Fibroblast of lung (primary cell): ENCODE data around the gene FRAT2. TPM values are rescaled to one million over a fixed set of nuclear protein-coding genes. Genes with fewer than 3 reads are reported as not detected.

Experiments used
- DNase-seq, 2 donors: peaks; one replicate each; pipeline versions ENCODE4 v3.0.0 to v3.0.0-alpha.2; 2010; ENCODE audit warnings: low read depth in 2 of 2
- H2AFZ ChIP-seq: 2 replicates; pipeline ENCODE4 v1.5.1; 2012; ENCODE audit warnings: low read length, control low read depth, inconsistent platforms
- H3K27ac ChIP-seq: 2 replicates; pipeline ENCODE4 v1.5.1; 2011; ENCODE audit warnings: low read length, control low read depth; ENCODE audit not compliant: insufficient read depth
- H3K27me3 ChIP-seq: 2 replicates; pipeline ENCODE4 v1.5.1; 2011; ENCODE audit warnings: mild to moderate bottlenecking, low read length; ENCODE audit not compliant: control insufficient read depth, insufficient read depth
- H3K36me3 ChIP-seq: 2 replicates; pipeline ENCODE4 v1.5.1; 2011; ENCODE audit warnings: low read length; ENCODE audit not compliant: control insufficient read depth, insufficient read depth
- H3K4me1 ChIP-seq: 2 replicates; pipeline ENCODE4 v1.5.1; 2011; ENCODE audit warnings: low read length; ENCODE audit not compliant: control insufficient read depth, insufficient read depth; ENCODE audit errors: extremely low read depth
- H3K4me2 ChIP-seq: 2 replicates; pipeline ENCODE4 v1.5.1; 2011; ENCODE audit warnings: low read length, control low read depth; ENCODE audit not compliant: insufficient read depth; ENCODE audit errors: extremely low read depth
- H3K4me3 ChIP-seq, 4 experiments: fragments of 200-600 bp in 1 of 4; sonication (generic) in 1 of 4; replicated peaks in 1 of 4; 2 replicates each; pipeline ENCODE4 v1.5.1; 2011 to 2016; ENCODE audit warnings: low read length in 4 of 4, low read depth in 3 of 4, mild to moderate bottlenecking in 3 of 4, control low read depth in 2 of 4, inconsistent platforms in 1 of 4, mixed read lengths in 1 of 4; ENCODE audit not compliant: insufficient read depth in 1 of 4; ENCODE audit errors: control extremely low read depth in 1 of 4
- H3K79me2 ChIP-seq: 2 replicates; pipeline ENCODE4 v1.5.1; 2012; ENCODE audit warnings: mild to moderate bottlenecking, low read length, inconsistent platforms; ENCODE audit not compliant: control insufficient read depth, insufficient read depth
- H3K9ac ChIP-seq: 2 replicates; pipeline ENCODE4 v1.5.1; 2011; ENCODE audit warnings: mild to moderate bottlenecking, low read length, control low read depth; ENCODE audit not compliant: insufficient read depth
- H3K9me3 ChIP-seq: 2 replicates; pipeline ENCODE4 v1.5.1; 2012; ENCODE audit warnings: low read depth, low read length; ENCODE audit not compliant: control insufficient read depth, insufficient read depth
- H4K20me1 ChIP-seq: 2 replicates; pipeline ENCODE4 v1.5.1; 2011; ENCODE audit warnings: low read length; ENCODE audit not compliant: control insufficient read depth, insufficient read depth; ENCODE audit errors: extremely low read depth
- CTCF ChIP-seq, 2 donors: IDR thresholded peaks in 1 of 2; conservative IDR thresholded peaks in 1 of 2; 1 replicate in 1 of 2; 2 replicates in 1 of 2; pipeline ENCODE4 v1.5.1; 2011 to 2012; ENCODE audit warnings: low read length in 2 of 2, control low read depth in 1 of 2, inconsistent platforms in 1 of 2, low read depth in 1 of 2, mild to moderate bottlenecking in 1 of 2
- EZH2 ChIP-seq: IDR thresholded peaks from 2 replicates; pipeline ENCODE4 v1.5.1; 2012; ENCODE audit warnings: low read length, control low read depth, mild to moderate bottlenecking; ENCODE audit errors: missing control alignments
- polyA plus RNA-seq, 2 donors: library from polyadenylated mRNA; depleted of rRNA in 1 of 2; stranded (reverse) in 1 of 2; unstranded in 1 of 2; fragments of >200 nt; gene quantifications; 2 replicates each; pipeline ENCODE4 v1.2.1, GENCODE V29; 2011 to 2012; ENCODE audit warnings: missing spikeins in 1 of 2
- total RNA-seq: library from RNA; depleted of rRNA; stranded (reverse); fragments of >200 nt; gene quantifications from 2 replicates; pipeline ENCODE4 v1.2.1, GENCODE V29; 2014

The FRAT2 gene
- total and polyA plus RNA-seq, 2 donors (not counting 1 experiment from before 2014, with no cell fraction given), result 2.0 to 5.3 TPM

- no peaks in the 10 kb centered on the region for H4K20me1 ChIP-seq
- H2AFZ ChIP-seq, result no peak overlapping the region
- no peaks in the 10 kb centered on the region for H3K9me3 ChIP-seq
- H3K36me3 ChIP-seq, result no peaks in the 10 kb centered on the region
- TF ChIP-seq CTCF (conservative IDR thresholded peaks at IDR 0.05 in 1 of 2, IDR thresholded peaks at IDR 0.05 in 1 of 2; ENCODE audit: low read depth in 1 of 2, low read length in 2 of 2) (no peak), EZH2 (no peak)
- H3K9ac ChIP-seq, result no peak overlapping the region
- DNase-seq, result no peak
- H3K27ac ChIP-seq, result no peak overlapping the region
- H3K4me2 ChIP-seq, result no peak overlapping the region
- peaks cover 15% of the 10 kb centered on the region for H3K27me3 ChIP-seq
- H3K79me2 ChIP-seq, result peaks cover 4% of the 10 kb centered on the region
- H3K4me3 ChIP-seq, result no peak overlapping the region
- peaks cover 2% of the 10 kb centered on the region for H3K4me1 ChIP-seq
Measured at GRCh38 chr10:97336446-97336845, 1.9 kb upstream of the FRAT2 start.

GRCh38 chr10:97336006-97336405 is 1.5 kb upstream of the FRAT2 start:
- H3K27me3 ChIP-seq, result peaks cover 15% of the 10 kb centered on the region
- H3K4me3 ChIP-seq, result no peak overlapping the region
- H3K9ac ChIP-seq, result no peak overlapping the region
- no peak overlapping the region for H3K27ac ChIP-seq
- TF ChIP-seq EZH2 (no peak), CTCF (conservative IDR thresholded peaks at IDR 0.05 in 1 of 2, IDR thresholded peaks at IDR 0.05 in 1 of 2; ENCODE audit: low read depth in 1 of 2, low read length in 2 of 2) (no peak)
- H3K79me2 ChIP-seq, result peaks cover 4% of the 10 kb centered on the region
- peaks cover 2% of the 10 kb centered on the region for H3K4me1 ChIP-seq
- H3K9me3 ChIP-seq, result no peaks in the 10 kb centered on the region
- no peak overlapping the region for H3K4me2 ChIP-seq
- no peak for DNase-seq
- no peaks in the 10 kb centered on the region for H3K36me3 ChIP-seq
- H2AFZ ChIP-seq, result no peak overlapping the region
- no peaks in the 10 kb centered on the region for H4K20me1 ChIP-seq

- H3K4me2 ChIP-seq, result peak overlapping the region; percentile 75
- peaks cover 4% of the 10 kb centered on the region for H3K79me2 ChIP-seq
- peak overlapping the region; percentile 100 for H3K9ac ChIP-seq
- peak overlapping the region; percentile 98 for H3K27ac ChIP-seq
- H3K36me3 ChIP-seq, result no peaks in the 10 kb centered on the region
- H3K9me3 ChIP-seq, result no peaks in the 10 kb centered on the region
- DNase-seq, result no peak
- TF ChIP-seq CTCF (conservative IDR thresholded peaks at IDR 0.05 in 1 of 2, IDR thresholded peaks at IDR 0.05 in 1 of 2; ENCODE audit: low read depth in 1 of 2, low read length in 2 of 2) (no peak), EZH2 (no peak)
- H3K4me3 ChIP-seq, result peak overlapping the region; percentile 38 to 72 (median 53)
- H2AFZ ChIP-seq, result peak overlapping the region; percentile 57
- H4K20me1 ChIP-seq, result no peaks in the 10 kb centered on the region
- H3K4me1 ChIP-seq, result peaks cover 2% of the 10 kb centered on the region
- peaks cover 15% of the 10 kb centered on the region for H3K27me3 ChIP-seq
Measured at GRCh38 chr10:97335188-97335619, 675 bp upstream of the FRAT2 start.
